Measurements from ENCODE around the gene ZNRD2. TPM values are rescaled to one million over a fixed set of nuclear protein-coding genes. Genes with fewer than 3 reads are reported as not detected.

The ZNRD2 gene
- total RNA-seq, 1 experiment from 2014 or later, result 40.7 TPM

GRCh38 chr11:65596520-65596919, 26.2 kb downstream of the ZNRD2 start:
- TF ChIP-seq CTCF (IDR thresholded peaks at IDR 0.05; ENCODE audit: unreplicated experiment), result no peak
- no peaks in the 10 kb centered on the region for H3K4me1 Mint-ChIP-seq (ENCODE audit: low read depth, unreplicated experiment)
- no peaks in the 10 kb centered on the region for H3K27me3 Mint-ChIP-seq (ENCODE audit: unreplicated experiment)
- DNase-seq, result no peak
- no peak overlapping the region for H3K27ac Mint-ChIP-seq (ENCODE audit: unreplicated experiment)
- H3K4me3 Mint-ChIP-seq (ENCODE audit: low read depth, unreplicated experiment), result no peak overlapping the region
- CTCF ChIA-PET, result no interaction called here
- no peaks in the 10 kb centered on the region for H3K9me3 Mint-ChIP-seq (ENCODE audit: low read depth, unreplicated experiment)
- BruUV-seq (replicated peaks), result no TSS peak
- H3K36me3 Mint-ChIP-seq (ENCODE audit: insufficient read depth, unreplicated experiment), result peaks cover 73% of the 10 kb centered on the region
- intact Hi-C loops (cut with micrococcal nuclease; ENCODE audit: unreplicated experiment), result no loop called here

- no peak overlapping the region for H3K27ac Mint-ChIP-seq (ENCODE audit: unreplicated experiment)
- no peaks in the 10 kb centered on the region for H3K4me1 Mint-ChIP-seq (ENCODE audit: low read depth, unreplicated experiment)
- H3K9me3 Mint-ChIP-seq (ENCODE audit: low read depth, unreplicated experiment), result no peaks in the 10 kb centered on the region
- CTCF ChIA-PET, result no interaction called here
- no peak for TF ChIP-seq CTCF (IDR thresholded peaks at IDR 0.05; ENCODE audit: unreplicated experiment)
- intact Hi-C loops (cut with micrococcal nuclease; ENCODE audit: unreplicated experiment), result no loop called here
- no peak for DNase-seq
- no peak overlapping the region for H3K4me3 Mint-ChIP-seq (ENCODE audit: low read depth, unreplicated experiment)
- no peaks in the 10 kb centered on the region for H3K27me3 Mint-ChIP-seq (ENCODE audit: unreplicated experiment)
- BruUV-seq (replicated peaks), result no TSS peak
- H3K36me3 Mint-ChIP-seq (ENCODE audit: insufficient read depth, unreplicated experiment), result peaks cover 73% of the 10 kb centered on the region
Observed at GRCh38 chr11:65598258-65598699, 28.0 kb downstream of the ZNRD2 start.

GRCh38 chr11:65599216-65599954, 29.1 kb downstream of the ZNRD2 start:
- Mint-ChIP-seq H3K27me3 (ENCODE audit: unreplicated experiment) (no peaks in the 10 kb centered on the region), H3K36me3 (ENCODE audit: insufficient read depth, unreplicated experiment) (peaks cover 79% of the 10 kb centered on the region), H3K27ac (ENCODE audit: unreplicated experiment) (no peak overlapping the region), H3K4me1 (ENCODE audit: low read depth, unreplicated experiment) (no peaks in the 10 kb centered on the region), H3K4me3 (ENCODE audit: low read depth, unreplicated experiment) (no peak overlapping the region), H3K9me3 (ENCODE audit: low read depth, unreplicated experiment) (no peaks in the 10 kb centered on the region)
- no peak for TF ChIP-seq CTCF (IDR thresholded peaks at IDR 0.05; ENCODE audit: unreplicated experiment)
- no TSS peak for BruUV-seq (replicated peaks)
- DNase-seq, result no peak
- CTCF ChIA-PET, result no interaction called here
- intact Hi-C loops (cut with micrococcal nuclease; ENCODE audit: unreplicated experiment), result no loop called here

GRCh38 chr11:65599955-65600246, 29.6 kb downstream of the ZNRD2 start:
- CTCF ChIA-PET, result no interaction called here

More at GRCh38 chr11:65599955-65600246, 29.6 kb downstream of the ZNRD2 start:
- H3K27ac Mint-ChIP-seq (ENCODE audit: unreplicated experiment), result no peak overlapping the region
- no peaks in the 10 kb centered on the region for H3K27me3 Mint-ChIP-seq (ENCODE audit: unreplicated experiment)
- TF ChIP-seq CTCF (IDR thresholded peaks at IDR 0.05; ENCODE audit: unreplicated experiment), result no peak
- intact Hi-C loops (cut with micrococcal nuclease; ENCODE audit: unreplicated experiment), result no loop called here
- H3K4me1 Mint-ChIP-seq (ENCODE audit: low read depth, unreplicated experiment), result no peaks in the 10 kb centered on the region
- BruUV-seq (replicated peaks), result no TSS peak
- H3K4me3 Mint-ChIP-seq (ENCODE audit: low read depth, unreplicated experiment), result no peak overlapping the region
- DNase-seq, result no peak
- no peaks in the 10 kb centered on the region for H3K9me3 Mint-ChIP-seq (ENCODE audit: low read depth, unreplicated experiment)
- H3K36me3 Mint-ChIP-seq (ENCODE audit: insufficient read depth, unreplicated experiment), result peaks cover 82% of the 10 kb centered on the region
